GM19193 (cell line): Measurements from ENCODE around the gene PRKAG1.

Experiments
- POLR2A ChIP-seq: IDR thresholded peaks from 4 replicates; pipeline ENCODE4 v1.6.1; 2011; ENCODE audit not compliant: insufficient read depth, insufficient read length; ENCODE audit errors: extremely low read depth

PRKAG1 gene

DNA sequence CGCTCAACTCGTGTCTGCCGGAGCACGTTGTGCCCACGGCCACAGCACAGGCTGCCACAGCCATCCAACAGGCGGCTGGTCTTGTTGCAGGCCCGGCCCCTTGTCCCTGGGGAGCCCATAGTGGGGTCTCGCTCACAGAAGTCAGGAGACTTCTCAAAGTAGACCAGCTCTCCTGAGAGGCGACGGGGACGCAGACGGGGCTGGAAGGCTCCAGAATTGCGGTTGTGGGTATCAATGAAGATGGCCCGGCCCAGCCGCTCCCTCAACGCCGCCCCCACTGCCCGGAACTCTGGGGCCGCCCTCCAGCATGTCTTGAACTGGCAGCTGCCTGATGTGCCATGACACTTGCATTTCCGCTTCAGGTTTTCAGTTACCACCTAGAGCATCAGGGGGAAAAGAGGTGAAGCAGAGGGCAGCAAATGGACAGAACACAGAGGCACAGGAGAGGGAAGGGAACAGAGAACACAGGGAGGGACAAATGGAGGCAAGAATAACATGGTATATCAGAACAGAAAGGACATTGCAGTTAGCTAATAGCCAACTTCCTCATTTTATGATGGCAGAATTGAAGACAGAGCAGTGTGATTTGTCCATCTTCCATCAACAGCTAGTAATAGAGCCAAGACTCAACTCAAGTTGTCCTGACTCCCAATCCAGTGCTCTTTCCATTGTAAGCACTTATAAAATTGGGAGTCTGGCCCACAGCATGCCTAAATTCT lies 52.2 kb downstream of the PRKAG1 start:
- no peak for TF ChIP-seq POLR2A

DNA sequence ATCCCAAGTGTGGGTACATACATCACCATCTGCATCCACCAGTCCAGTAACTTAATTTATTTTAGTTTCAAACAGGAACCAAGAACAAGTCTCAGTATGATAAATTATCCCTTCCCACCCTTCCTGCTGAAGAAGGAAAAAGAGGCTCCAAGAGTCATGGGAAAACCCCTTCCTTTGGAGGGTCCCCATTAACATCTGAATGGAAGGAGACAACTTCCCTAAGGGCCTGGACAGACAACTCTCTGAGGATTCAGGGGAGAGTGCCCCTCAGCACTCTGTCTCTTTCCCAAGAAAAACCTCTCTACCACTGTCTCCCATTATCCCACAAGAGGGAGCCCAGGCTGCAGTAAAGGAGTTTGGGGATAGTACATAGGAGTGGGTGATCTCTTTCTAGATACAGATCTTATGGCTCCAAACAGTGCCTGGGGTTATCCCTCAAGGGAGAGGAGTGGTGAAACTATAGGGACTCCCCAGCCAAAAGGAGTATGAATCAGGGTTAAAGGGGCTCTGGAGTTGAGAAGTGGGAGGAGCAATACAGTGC lies 53.2 kb downstream of the PRKAG1 start:
- no peak for TF ChIP-seq POLR2A

DNA sequence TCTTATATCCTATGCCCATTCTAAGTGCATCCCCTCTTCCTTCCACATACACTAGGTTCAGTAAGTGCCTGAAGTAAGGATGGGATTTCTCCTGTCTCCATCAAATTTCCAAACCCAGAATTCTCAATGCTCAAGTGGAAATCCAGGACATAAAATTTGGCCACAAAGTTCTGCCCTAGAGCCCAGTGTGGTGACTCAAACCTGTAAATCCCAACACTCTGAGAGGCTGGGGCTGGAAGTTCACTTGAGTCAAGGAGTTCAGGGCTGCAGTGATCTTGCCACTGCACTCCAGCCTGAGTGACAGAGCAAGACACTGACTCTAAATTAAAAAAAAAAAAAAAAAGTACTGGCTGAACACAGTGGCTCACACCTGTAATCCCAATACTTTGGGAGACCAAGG lies 56.8 kb downstream of the PRKAG1 start:
- no peak for TF ChIP-seq POLR2A

- TF ChIP-seq POLR2A, result no peak
Measured at GRCh38 chr12:48961331-48961730, 57.2 kb downstream of the PRKAG1 start.

DNA sequence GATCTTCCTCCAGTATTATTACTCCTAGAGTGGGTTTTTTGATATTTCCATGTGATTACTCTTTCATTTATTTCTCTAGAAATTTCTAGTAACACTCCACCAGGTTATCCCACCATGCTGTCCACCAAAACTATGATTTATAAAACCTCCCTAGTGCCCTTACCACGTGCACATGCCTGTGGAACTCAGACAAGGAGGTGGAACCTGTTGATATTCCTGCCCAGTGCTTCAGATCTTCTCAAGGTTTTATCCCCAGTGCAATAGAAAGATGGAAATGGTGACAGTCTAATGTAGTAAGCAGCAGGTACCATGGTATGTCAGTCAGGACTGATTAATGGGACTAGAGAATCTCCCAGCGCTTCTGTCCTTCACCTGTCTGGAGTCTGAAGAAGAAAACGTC lies 57.7 kb downstream of the PRKAG1 start:
- no peak for TF ChIP-seq POLR2A

- TF ChIP-seq POLR2A, result no peak
Measured at GRCh38 chr12:48958049-48958388, 60.6 kb downstream of the PRKAG1 start.

DNA sequence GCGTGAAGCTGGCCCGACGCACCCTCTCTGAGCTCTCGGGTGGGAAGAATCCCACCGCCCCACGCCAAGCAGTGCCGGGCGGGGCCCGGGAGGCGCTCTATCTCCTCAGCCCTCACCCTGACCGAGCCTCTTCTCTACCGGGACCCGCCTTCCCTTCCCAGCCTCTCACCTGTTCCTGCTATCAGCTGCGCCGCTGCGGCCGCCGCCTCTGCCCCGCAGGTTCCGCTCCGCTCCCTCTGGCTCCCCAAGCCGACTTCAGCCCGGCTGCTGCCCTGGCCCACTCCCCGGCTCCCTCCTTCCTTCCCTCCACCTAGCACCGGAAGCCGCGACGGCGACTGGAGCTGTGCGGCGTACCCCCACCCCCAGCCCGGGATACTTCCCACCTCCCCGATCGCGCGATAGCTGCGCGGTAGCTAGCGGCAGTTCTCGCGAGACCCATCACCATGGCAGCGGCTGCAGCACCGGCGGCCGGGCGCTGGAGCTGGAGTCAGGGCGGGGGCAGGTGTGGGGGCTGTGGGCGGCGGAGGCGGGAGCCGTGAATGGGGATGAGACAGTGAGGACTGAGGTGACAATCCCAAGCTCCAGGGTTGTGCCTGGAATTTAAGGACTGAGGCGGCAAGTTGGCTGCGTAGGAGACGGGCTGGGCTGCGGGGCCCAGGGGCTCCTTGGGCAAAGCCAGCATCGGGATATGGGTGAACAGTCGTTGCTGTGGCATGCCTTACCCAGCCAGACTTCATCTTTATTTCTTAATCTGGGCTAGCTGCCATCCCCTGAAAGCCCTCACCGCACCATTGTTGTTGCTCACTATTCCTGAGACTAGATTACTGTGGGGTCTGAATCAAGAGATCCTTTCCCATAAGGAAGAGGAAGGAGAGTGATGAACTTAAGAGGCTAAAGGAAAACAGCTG lies 61.2 kb downstream of the PRKAG1 start, which contains the start of gene ARF3:
Gene ARF3 (minus strand): TSS at position 347 of the 908 bp plus-strand sequence. CDS start 16,392 bp downstream, outside the sequence.
- peak; percentile 86 for TF ChIP-seq POLR2A

GRCh38 chr12:48956279-48957140 lies 62.1 kb downstream of the PRKAG1 start:
- TF ChIP-seq POLR2A, result no peak

GRCh38 chr12:48954841-48955501 lies 63.6 kb downstream of the PRKAG1 start:
- no peak for TF ChIP-seq POLR2A

DNA sequence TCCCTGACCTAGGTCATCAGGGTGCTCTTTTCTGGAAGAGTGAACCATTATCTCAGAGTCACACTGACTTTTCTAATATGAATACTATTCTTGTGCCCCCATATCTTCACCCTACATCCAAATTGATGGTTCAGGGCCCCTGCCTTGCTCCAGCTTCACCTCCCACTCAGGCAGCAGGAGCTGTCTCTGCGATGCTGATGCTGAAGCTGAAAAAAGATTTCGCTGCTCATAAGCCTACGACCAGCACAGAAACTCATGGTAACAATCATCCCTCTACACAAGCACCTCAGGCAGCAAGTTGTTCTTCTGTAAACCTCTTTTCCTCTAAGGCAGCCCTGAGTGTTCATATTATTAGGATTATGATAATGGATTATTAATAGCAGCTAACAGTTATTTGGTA lies 64.5 kb downstream of the PRKAG1 start:
- no peak for TF ChIP-seq POLR2A

DNA sequence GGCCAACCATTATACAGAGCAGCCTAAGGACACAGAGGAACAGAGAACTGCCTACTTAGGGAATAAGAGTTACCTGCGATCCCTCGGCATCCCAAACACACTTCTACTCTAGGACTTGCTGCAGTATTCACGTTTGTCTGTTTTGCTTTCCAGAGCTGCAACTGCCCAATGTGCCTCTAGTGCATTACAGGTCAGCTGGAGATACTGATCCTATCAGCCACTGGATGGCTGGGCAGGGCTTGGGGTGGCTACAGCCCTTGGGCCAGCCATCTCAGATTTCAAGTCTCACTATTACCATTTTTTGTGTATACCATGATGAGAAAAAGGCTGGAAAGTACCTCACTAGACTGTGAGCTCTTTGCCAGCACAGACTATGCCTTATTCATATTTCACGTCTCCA lies 65.9 kb downstream of the PRKAG1 start:
- TF ChIP-seq POLR2A, result no peak
